IPS-18a (cell line): ENCODE results near the gene TMEM38A.

Source experiments
- H3K27ac ChIP-seq: one replicate; pipeline ENCODE4 v1.5.1; 2013; ENCODE audit warnings: low read length
- H3K27me3 ChIP-seq: one replicate; pipeline ENCODE4 v1.6.1; 2013; ENCODE audit warnings: mild to moderate bottlenecking, low read length; ENCODE audit not compliant: control insufficient read depth, insufficient read depth
- H3K36me3 ChIP-seq: one replicate; pipeline ENCODE4 v1.6.1; 2013; ENCODE audit warnings: low read depth, low read length; ENCODE audit not compliant: control insufficient read depth
- H3K4me1 ChIP-seq: one replicate; pipeline ENCODE4 v1.6.1; 2013; ENCODE audit warnings: low read depth, low read length; ENCODE audit not compliant: control insufficient read depth
- H3K4me3 ChIP-seq: one replicate; pipeline ENCODE4 v1.5.1; 2013; ENCODE audit warnings: low read length
- H3K9ac ChIP-seq: one replicate; pipeline ENCODE4 v1.6.1; 2013; ENCODE audit warnings: mild to moderate bottlenecking, low read length, moderate library complexity
- H3K9me3 ChIP-seq: one replicate; pipeline ENCODE4 v1.6.1; 2013; ENCODE audit warnings: low read depth, low read length; ENCODE audit not compliant: control insufficient read depth

TMEM38A gene

DNA sequence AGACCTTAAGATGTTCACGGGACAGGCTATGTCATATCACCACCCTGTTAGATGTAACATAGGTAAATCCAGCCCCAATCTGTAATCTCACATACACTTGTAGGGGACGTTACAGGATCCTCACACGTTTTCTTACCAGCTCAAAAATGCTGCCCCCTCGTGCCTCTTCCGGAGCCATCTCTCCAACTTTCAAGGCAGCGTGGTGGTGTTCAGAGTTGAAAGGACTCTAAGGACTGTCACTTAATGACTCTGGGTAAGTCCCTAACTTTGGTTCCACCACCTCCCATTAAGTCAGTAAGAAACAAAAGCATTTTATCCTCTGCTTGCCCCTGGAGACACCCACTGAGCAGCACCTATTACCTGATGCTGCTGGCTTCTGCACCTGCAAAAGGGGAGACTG is 37.4 kb upstream of the TMEM38A start:
- no peaks in the 10 kb centered on the region for H3K27me3 ChIP-seq
- no peaks in the 10 kb centered on the region for H3K9me3 ChIP-seq
- no peak overlapping the region for H3K9ac ChIP-seq
- H3K36me3 ChIP-seq: peaks cover 6% of the 10 kb centered on the region
- peaks cover 3% of the 10 kb centered on the region for H3K4me1 ChIP-seq
- H3K27ac ChIP-seq: no peak overlapping the region
- H3K4me3 ChIP-seq: no peak overlapping the region

- H3K4me1 ChIP-seq: peaks cover 6% of the 10 kb centered on the region
- no peak overlapping the region for H3K27ac ChIP-seq
- H3K36me3 ChIP-seq: peaks cover 6% of the 10 kb centered on the region
- no peaks in the 10 kb centered on the region for H3K9me3 ChIP-seq
- H3K9ac ChIP-seq: no peak overlapping the region
- no peaks in the 10 kb centered on the region for H3K27me3 ChIP-seq
- H3K4me3 ChIP-seq: no peak overlapping the region
Observed at GRCh38 chr19:16624236-16624635, 36.7 kb upstream of the TMEM38A start.

DNA sequence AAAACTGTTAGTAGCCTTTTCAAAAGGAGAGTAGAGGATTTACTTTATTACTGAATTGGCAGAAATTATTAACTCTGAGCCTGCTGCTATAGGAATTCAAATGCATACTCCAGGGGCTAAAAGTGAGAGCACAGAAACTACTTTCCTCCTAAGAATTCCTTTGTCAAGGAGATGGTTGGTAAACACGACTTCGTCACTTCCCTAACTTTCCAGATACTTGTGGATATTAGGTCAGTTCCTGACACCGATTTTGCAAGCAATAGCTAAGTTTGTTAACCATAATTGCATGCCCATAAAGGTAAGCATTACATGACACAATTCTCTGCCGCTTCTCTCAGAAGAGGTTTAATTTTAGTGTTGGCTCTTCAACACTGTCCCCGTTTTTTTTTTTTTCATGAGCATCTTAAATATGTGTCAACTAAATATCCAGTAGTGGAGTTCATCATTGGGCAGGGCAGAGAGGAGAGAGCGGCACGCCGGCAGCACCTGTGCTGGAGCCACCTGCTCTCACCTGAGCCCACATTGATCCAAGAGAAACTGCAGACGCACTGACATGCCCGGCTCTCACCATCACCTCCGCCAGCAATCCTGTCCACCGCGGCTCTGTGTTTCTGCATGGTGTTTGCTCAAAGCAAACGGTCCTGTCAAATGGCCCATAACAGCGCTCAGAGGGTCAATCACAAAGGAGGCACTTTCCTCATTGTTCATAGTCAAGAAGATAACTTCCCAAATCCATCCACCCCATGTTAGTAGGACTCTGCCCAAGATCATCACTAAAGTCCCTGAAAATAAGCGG is 35.6 kb upstream of the TMEM38A start:
- Histone ChIP-seq H3K27ac (no peak overlapping the region), H3K4me3 (no peak overlapping the region), H3K4me1 (peaks cover 10% of the 10 kb centered on the region), H3K9ac (no peak overlapping the region), H3K36me3 (peaks cover 6% of the 10 kb centered on the region), H3K9me3 (no peaks in the 10 kb centered on the region), H3K27me3 (no peaks in the 10 kb centered on the region)

- Histone ChIP-seq H3K36me3 (peaks cover 10% of the 10 kb centered on the region), H3K27ac (no peak overlapping the region), H3K9me3 (no peaks in the 10 kb centered on the region), H3K4me3 (peak overlapping the region; percentile 61), H3K4me1 (peaks cover 10% of the 10 kb centered on the region), H3K27me3 (no peaks in the 10 kb centered on the region), H3K9ac (peak overlapping the region; percentile 50)
Observed at GRCh38 chr19:16626796-16627192, 34.1 kb upstream of the TMEM38A start.

DNA sequence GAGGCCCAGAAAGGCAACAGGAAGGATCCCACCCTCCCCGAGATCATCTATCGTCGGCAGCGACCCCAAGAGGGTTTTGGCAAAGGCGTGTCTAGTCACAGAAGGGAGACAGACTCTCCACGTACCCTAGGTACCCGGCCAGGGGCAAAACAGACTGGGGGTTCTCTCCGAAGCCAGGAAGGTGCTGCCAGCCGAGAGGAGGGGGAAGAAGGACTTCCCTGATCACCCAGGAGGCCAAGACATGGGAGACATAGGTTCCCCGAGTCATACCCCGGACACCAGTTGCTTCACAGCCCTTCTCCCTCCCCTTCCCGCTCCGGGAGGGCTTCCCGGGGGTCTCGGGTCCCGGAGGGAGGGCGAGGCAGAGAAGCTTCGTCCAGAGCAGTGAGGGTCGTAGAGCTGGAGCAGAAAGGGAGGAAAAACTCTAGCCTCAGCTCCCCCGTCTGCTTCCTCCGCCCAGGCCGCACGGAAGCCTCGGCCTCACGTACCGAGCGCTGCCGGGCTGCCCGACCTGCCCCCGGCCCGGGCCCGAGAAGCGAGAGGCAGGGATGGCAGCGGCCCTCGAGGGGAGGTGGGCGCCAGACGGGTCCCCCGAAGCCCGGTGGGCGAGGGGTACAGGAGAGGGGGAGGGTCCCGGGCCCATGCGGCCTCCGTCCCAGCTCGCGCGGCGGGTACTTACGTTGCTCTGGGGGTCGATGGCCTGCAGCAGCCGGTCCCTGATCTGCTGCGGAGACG is 33.6 kb upstream of the TMEM38A start:
- H3K4me3 ChIP-seq: peak overlapping the region; percentile 61
- no peak overlapping the region for H3K27ac ChIP-seq
- H3K27me3 ChIP-seq: no peaks in the 10 kb centered on the region
- peaks cover 10% of the 10 kb centered on the region for H3K36me3 ChIP-seq
- H3K9me3 ChIP-seq: no peaks in the 10 kb centered on the region
- H3K9ac ChIP-seq: peak overlapping the region; percentile 50
- peaks cover 10% of the 10 kb centered on the region for H3K4me1 ChIP-seq

- Histone ChIP-seq H3K4me3 (peak overlapping the region; percentile 61), H3K4me1 (peaks cover 10% of the 10 kb centered on the region), H3K9me3 (no peaks in the 10 kb centered on the region), H3K27ac (no peak overlapping the region), H3K9ac (peak overlapping the region; percentile 50), H3K27me3 (no peaks in the 10 kb centered on the region), H3K36me3 (peaks cover 13% of the 10 kb centered on the region)
Observed at GRCh38 chr19:16627928-16628182, 33.1 kb upstream of the TMEM38A start.

GRCh38 chr19:16628183-16628983 is 32.6 kb upstream of the TMEM38A start, which contains the start of gene MED26:
TSS of gene MED26 (minus strand) at chr19:16628204. CDS start at chr19:16627943, 261 bp downstream.
- peaks cover 16% of the 10 kb centered on the region for H3K36me3 ChIP-seq
- no peaks in the 10 kb centered on the region for H3K27me3 ChIP-seq
- peak within 1 kb of the TSS; percentile 86 for H3K9ac ChIP-seq
- no peaks in the 10 kb centered on the region for H3K9me3 ChIP-seq
- H3K4me1 ChIP-seq: peaks cover 10% of the 10 kb centered on the region
- peak within 1 kb of the TSS; percentile 83 for H3K4me3 ChIP-seq
- H3K27ac ChIP-seq: peak within 1 kb of the TSS; percentile 73

- no peaks in the 10 kb centered on the region for H3K9me3 ChIP-seq
- peak overlapping the region; percentile 83 for H3K4me3 ChIP-seq
- H3K27me3 ChIP-seq: no peaks in the 10 kb centered on the region
- H3K4me1 ChIP-seq: peaks cover 10% of the 10 kb centered on the region
- peak overlapping the region; percentile 73 for H3K27ac ChIP-seq
- H3K9ac ChIP-seq: peak overlapping the region; percentile 86
- H3K36me3 ChIP-seq: peaks cover 16% of the 10 kb centered on the region
Observed at GRCh38 chr19:16628984-16629691, 31.8 kb upstream of the TMEM38A start.

DNA sequence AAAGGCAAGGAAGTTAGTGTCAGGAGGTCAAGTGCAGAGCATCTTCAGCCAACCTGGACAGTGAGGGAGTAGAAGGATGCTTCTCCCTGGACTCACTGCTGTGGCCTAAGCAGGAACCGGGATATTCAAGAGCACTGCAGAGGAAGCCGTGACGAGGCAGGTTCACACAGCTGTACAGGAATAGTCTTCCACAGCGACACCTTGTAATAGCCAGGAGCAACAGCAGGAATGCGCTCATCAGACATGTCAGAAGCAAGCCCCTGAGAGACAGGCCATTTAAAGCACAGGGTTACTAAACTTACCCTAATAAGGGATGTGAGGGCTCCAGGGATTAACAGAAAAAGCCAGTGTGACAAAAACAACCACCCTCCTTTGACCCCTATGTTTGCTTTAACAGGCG is 29.5 kb upstream of the TMEM38A start:
- Histone ChIP-seq H3K36me3 (peaks cover 15% of the 10 kb centered on the region), H3K27ac (no peak overlapping the region)

DNA sequence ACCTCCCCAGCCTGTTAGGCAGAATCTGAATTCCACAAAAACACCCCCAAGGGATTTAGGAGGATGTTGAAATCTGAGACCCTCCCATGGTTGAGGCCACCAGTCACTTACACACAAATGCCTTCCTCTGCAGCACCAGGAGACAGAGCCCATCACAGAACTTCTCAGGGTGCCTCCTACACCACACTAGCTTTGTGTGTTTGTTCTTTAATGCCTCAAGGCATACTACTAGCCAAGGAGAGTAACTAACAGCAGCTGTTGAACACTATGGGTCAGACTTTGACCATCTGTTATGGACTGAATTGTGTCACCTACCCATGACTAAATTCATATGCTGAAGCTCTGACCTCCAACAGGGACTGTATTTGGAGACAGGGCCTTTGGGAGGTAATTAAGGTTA is 23.4 kb upstream of the TMEM38A start:
- no peaks in the 10 kb centered on the region for H3K9me3 ChIP-seq
- no peak overlapping the region for H3K27ac ChIP-seq
- H3K27me3 ChIP-seq: no peaks in the 10 kb centered on the region
- peaks cover 24% of the 10 kb centered on the region for H3K36me3 ChIP-seq
- no peak overlapping the region for H3K4me3 ChIP-seq
- H3K9ac ChIP-seq: no peak overlapping the region
- H3K4me1 ChIP-seq: no peaks in the 10 kb centered on the region

More for the DNA sequence above, 29.5 kb upstream of the TMEM38A start:
- no peaks in the 10 kb centered on the region for H3K9me3 ChIP-seq
- H3K9ac ChIP-seq: no peak overlapping the region
- no peaks in the 10 kb centered on the region for H3K27me3 ChIP-seq
- H3K4me3 ChIP-seq: no peak overlapping the region
- peaks cover 7% of the 10 kb centered on the region for H3K4me1 ChIP-seq

- Histone ChIP-seq H3K9me3 (no peaks in the 10 kb centered on the region), H3K4me3 (no peak overlapping the region), H3K4me1 (no peaks in the 10 kb centered on the region), H3K27me3 (no peaks in the 10 kb centered on the region), H3K36me3 (peaks cover 28% of the 10 kb centered on the region), H3K27ac (no peak overlapping the region), H3K9ac (no peak overlapping the region)
Observed at GRCh38 chr19:16638666-16639065, 22.3 kb upstream of the TMEM38A start.
